Activated CD8-positive, alpha-beta memory T cell treated with anti-CD3 and anti-CD28 coated beads, Interleukin-2, amount 50 U/mL, for 1 hour (primary cell): Measurements from ENCODE around the gene TRPC3.

Experiments
- DNase-seq: peaks from one replicate; pipeline ENCODE4 v3.0.0-alpha.2; 2020; ENCODE audit errors: extremely low read depth

TRPC3 gene

DNA sequence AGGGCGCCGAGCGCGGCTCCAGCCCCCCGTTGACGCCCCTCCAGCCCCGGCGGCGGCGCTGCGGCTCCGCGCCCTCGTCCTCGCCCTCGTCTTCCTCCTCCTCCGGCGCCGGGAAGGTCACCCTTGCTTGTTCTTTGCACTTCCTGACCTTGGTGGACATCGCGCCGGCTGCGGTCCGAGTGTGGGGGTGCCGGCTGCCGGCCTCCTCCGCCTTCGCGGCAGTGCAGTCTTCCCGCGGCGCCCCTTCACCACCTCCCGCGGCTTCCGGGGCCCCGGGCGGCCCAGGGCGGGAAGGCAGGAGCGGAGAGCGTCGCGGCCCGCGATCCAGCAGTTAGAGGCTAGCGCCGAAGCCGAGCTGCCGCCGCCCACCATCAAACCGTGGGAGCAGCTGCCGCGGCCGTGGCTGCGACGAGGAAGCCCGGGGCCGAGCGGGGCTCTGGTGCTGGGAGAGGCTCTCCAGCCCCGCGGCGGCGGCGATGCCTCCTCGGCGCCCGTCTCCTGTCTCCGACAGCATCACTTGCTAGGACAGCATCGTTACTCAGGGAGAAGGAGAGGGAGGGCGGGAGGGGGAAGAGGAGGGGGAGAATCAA, at the start of gene TRPC3:
TSS of gene TRPC3 (minus strand) at position 540 of the 590 bp plus-strand sequence. CDS start at position 160, 380 bp downstream.
- no peak for DNase-seq

DNA sequence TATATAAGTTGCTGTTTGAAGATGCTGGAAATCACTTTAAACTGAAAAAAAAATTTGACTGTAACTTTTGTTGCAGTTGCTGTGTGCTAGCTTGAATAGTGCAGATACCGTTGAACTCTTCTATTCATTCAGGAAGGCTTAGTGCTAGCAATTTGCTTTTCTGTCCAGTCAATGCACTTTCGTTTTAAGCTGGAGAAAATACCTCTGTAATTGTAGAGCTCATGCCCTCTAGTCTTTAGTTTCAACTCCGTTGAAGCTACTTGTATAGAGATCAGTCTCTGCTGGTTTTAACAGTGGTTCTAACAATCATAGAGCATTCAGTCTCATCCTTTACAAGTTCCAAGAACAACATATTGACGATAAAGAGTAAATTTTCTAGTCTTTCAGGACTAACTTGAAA, 49.0 kb upstream of the TRPC3 start:
- no peak for DNase-seq

DNA sequence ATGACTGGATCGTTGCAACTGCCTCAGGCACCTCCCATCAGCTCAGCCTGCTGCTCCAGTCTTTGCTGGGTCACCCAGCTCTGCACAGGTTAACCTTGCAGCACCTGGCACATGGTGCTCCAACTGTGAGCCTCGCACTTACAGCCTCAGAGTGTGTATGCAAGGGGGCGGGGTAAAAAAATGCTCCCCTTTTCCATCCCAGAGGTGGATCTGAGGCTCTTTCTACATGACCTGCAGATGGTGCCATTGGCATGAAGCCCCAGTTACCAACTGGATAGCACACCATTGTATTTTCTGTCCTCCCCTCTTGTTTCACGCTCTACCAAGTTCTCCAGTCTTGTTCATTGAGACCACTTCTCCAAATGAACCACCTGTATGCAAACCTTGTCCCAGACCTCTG, 46.2 kb upstream of the TRPC3 start:
- no peak for DNase-seq

DNA sequence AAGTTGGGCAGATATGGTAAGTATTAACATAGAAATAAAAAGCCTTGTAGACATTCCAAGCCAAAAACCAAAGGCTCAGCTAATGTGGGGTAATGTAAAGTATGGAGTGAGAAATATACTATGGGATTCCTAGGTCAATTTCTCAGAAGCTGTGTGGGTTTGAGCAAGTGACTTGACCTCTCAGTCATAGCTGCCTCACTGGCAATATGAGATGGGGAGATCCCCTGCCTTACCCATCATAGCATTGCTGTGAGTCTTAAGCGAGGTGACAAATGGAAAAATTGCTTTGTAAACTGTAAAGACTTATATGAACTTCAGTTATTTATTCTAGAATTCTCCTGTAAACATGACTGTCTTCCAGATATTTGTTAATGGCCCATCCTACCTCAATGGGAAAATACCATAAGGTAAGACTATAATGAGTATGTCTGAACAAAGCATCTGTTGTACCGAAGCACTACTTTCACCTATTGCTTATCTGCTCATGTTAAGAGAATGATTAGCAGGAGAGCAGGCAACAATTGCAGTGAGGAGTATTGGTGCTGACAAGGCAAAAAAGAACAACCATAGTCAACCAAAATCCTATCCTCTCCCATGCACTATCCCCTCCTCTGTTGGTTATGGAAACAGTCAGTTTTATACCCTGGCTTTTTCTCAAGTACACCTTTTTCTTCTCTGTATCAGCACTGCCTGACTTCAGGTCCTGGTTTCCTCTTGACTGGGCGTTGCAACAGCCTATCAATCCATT, 44.1 kb upstream of the TRPC3 start:
- DNase-seq, result no peak

DNA sequence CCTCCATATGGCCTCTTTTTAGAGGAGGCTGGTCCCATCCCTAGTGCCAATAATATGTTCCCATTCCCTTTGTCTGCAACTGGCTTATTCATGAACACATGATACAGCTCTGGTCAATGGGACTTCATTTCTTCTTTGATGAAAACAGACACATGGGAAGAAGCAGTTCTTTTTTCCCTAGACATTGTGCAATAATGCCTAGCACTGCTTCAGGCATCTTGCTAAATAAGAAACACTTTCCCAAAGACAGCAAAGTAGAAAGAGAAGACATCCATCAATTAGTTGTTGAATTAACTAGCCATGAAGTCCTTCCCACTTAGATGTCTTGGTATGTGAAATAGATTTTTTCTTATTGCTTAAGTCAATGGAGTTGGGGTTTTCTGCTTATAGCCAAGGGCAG, 40.1 kb upstream of the TRPC3 start:
- no peak for DNase-seq

DNA sequence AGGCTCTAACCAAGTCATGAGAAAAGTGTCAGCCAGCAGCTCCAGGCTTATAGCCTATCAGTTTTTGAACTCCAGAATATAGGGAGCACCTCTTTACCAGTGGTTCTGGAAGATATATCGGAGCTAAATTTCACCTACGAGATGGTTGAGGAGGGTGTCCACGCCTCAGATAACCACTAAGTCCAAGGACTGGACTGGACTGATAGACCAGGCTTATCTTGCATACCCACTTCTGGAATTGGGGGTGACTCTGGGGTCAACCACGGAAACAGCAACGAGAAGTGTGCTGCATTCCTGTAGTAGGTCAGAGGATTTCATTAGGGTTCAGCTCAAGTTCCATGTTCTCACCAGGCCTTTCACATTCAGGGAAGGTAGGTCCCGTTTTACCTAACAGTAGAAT, 38.6 kb upstream of the TRPC3 start:
- no peak for DNase-seq

DNA sequence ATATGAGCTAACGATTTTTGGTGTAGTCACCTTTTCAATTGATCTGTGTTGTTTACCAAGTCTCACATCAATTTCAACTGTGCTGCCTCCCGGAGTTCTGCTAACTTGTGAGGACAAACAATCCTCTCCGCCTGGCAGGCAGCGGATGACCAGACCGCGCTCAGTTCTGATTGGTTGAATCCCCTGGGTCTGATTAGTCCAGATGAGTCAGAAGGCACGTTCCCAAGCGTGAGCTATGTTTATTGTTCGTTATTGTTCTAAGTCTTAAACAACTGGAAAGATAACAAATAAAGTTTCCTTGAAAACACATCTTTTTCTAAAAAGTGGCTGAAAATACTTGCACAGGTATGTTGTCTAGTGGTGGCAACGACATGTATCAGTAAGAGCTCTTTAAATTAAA, 37.9 kb upstream of the TRPC3 start:
- no peak for DNase-seq

DNA sequence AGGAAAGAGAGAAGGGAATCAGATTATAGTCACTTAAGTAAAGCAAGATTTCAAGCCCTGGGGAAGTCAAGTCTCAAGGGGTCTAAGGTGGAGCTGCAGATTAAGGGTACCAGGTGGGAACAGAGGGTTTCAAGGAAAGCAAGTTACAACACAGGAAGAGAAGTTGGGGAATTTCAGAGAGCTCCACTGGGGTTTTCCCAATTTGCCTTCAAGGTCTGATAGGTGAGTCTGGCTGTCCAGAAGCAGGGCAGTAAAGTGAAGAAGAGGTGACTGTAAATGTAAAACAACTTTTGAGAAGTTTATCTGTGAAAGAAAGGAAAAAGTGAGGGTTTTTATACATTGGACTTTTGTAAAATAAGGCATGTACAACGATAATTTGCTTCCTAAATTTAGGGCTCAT, 37.1 kb upstream of the TRPC3 start:
- no peak for DNase-seq

DNA sequence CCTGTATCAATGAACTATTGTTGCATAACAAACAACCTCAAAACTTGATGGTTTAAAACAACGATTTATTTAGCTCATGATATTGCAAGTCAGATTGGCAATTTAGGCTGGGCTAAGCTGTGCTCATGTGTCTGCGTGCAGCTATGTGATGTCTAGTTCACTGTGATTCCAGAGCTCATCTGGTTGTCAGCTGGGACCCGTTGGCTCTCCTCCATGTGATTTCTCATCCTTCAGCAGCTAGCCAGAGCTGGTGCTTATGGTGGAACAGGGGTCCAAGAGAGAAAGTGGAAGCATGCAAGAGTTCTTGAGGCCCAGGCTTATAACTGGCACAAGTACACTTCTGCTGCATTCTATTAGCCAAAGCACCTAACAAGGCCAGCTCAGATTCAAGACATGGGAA, 28.8 kb upstream of the TRPC3 start:
- DNase-seq, result no peak

DNA sequence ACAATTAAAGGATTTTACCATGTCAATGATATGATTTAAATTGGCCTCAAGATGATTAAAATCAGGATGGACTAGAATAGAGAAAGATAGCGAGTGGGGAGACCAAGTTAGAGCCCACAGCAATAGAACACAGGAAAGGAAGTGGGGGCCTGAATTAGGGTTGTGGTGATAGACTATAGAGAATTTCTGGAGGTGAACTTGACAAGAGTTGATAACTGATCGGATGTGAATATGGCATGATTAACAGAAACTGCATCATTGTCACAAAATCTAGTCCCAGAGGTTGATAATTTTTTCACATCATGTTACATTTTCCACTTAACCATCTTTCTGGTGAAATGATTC, 26.3 kb upstream of the TRPC3 start:
- no peak for DNase-seq

DNA sequence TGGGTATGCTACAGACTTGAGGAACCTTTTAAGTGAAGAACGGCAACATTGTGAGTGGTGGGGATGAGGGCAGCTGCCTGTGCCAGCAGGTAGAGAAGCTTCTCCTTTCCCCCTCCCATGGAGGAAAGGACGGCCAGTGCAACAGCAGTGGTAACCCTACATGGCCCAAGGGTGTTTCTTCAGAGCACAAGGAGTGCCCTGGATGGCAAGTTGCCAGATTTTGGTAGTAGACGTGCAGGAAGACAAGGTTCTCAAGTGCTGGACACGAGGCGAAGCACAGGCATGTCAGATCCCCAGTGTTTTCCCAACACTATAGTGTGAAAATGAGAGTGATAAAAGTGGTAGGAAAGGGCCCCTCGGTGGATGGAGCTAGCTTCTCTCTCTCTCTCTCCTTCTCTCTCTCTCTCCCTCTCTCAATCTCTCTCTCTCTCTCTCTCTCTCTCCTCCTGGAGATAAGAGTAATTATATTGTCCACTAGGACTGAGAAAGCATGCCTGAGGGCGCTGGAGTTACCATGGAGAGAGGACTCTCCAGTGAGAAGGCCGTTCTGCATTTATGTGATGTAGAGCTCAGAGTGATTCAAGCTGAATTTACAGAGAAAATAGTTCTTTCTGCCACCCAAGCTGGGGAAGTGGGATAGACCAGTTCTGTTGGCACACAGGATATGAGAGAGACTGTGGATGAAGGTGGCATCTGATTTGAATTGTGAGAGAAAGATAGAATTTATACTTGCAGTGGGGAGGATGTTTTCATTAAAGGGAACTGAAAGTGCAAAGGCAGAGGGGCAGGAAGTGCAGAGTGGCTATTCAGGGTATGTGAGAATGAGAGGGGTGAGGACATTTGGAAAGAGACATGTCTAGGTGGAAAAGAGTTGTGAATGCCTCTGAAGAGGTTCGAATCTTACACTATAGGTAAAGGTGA, 25.7 kb upstream of the TRPC3 start:
- no peak for DNase-seq

DNA sequence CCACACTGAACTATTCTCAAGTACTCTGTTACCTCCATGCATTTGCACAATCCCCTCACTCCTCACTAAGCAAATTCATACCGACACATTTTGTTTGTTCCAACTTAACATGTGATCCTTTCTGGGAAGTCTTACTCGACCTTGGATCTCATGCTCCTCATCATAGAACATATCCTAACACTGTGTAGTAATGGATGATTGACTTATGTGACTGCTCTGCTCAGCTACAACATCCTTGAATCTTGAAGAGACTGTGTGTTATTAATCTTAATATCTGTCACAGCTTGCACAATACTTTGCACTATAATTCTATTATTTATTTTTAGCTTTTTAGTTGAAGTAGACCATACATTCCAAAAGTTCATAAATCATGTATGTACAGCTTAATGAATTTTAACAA, 23.9 kb upstream of the TRPC3 start:
- no peak for DNase-seq

DNA sequence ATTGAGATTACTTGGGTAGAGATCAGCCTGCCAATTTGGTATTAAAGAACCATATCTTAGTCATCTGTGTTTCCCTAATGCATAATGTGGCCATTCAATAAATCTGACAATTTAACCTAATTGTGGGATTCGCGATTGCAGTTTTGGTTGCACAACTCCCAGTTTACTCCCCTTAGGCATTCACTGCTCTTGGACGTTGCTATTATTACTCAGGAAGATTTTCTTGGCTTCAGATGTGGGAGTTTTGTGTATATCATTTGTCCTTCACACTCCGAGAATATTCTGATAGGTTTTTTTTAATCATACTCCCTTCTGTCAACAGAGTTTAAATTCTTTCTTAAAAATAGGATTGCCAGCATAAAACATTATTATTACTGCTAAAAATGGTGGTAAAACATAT, 22.0 kb upstream of the TRPC3 start:
- no peak for DNase-seq

DNA sequence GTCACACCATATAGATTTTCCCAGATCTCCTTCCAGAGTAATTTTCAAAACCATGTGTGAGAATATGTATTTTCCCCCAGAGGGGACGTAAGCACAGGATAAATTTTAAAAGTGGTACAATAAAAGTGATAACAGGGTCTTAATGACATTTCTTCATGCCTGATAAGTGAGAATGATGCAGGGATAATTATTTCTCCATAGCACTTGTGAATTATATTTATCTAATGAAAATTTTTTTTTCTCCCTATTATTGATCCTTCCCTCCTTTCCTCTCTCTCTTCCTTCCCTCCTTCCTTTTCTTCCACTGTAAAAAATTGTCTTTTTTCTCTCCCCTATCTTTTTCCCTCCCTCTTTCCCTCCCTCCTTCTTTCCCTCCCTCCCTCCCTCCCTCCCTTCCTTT, 17.0 kb upstream of the TRPC3 start:
- no peak for DNase-seq

DNA sequence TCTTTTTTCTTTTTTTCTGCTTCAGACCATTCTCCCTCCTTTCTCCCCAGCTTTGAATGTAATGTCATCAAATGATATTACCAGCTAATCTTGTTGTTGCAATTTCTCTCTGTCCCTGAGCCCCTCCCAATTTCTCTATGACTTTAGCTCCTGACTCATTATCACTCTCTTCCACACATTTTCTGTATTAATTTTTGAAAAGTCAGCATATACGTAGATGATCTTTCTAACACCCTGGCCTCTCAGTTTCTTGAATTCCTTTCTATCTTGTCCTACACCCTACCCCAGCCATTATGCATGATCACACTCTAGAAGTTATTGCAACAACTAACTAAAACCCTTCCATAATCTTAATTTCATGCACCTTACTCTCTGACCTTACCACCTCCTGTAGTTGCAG, 13.1 kb upstream of the TRPC3 start:
- no peak for DNase-seq

DNA sequence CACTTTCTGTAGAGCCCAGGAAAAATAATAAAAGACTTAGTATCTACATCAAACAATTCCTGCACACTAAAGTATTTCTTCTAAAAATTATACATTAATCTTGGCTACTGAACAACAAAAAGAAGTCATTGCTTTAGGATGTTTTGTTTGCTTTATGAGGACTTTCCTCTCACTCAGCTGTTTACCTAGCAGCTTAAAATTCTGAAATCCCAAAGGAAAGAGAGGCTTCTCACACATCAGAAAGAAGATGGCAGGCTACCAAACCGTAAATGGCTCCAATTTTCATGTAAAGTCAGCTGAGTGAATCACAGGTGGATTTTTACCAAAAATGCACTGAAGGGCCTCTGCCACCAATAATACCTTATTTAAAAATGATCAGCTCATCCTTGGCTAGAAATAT, 9.0 kb upstream of the TRPC3 start:
- DNase-seq, result no peak

DNA sequence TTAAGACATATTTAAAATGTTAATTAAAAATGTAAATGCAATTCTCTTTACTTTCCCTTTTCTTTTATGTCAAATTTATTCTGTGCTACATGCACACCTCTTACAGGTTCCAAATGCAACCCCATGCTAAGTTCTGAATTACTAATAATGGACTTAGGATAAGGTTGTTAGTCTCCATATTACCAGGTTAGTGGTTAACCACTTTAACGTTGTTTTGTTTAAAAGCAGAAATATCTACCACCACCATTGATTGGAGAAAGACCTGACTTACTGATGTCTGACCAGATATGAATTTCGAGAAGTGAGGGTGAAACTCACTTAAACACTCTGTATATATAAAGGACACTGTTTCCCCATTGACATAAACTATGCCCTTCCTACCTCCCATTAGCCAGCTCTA, 6.9 kb upstream of the TRPC3 start:
- no peak for DNase-seq

DNA sequence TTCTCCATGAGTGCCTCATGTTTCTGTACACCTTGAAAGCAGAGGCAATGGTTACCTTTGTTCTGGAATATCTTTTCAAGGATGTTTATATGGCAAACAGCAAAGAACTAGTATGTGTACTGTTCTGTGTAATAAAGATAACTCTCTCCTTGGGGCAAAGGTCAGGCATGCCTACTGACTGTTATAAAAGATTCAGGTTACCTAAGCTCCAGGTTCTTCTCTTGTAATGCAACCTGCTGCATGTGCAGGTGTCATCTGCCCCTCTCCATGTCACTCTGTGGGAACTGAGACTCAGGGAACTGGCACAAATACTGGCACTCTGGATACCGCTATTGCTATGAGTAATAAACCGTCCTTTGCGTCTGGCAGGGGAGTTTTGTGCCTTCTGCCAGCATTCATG, 5.4 kb upstream of the TRPC3 start:
- DNase-seq, result no peak

DNA sequence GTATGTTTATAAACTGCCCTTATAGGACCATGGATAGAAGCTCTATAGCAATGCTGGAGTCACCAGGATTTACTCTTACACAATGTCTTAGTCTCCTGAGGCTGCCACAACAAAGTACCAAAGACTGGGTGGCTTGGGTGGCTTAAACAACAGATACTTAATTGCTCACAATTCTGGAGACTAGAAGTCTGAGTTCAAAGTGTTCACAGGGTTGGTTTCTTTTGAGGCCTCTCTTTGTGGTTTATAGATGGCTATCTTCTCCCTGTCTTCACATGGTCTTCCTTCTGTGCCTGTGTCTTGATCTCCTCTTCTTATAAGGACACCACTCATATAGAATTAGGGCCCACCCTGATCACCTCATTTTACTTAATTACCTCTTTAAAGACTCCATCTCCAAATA, 2.0 kb upstream of the TRPC3 start:
- no peak for DNase-seq

DNA sequence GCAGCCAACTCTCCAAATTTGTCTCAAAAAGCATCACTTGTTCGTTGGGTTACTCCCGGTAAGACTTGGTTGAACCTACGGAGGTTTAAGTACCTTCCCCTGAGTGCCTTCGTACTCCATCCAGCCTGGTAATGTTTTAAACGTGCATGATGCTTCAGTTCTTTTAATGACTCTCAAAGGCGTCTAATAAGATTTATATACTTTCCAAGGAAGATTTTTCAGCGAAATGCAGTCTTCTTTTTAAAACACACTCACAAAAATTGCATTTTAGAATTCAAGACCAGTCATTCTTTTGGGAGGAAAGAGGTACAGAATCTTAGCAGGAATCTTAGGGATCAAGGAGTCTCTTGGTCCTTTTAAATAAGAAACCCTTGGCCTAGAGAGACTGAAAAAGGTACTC, 430 bp upstream of the TRPC3 start:
- DNase-seq, result no peak

DNA sequence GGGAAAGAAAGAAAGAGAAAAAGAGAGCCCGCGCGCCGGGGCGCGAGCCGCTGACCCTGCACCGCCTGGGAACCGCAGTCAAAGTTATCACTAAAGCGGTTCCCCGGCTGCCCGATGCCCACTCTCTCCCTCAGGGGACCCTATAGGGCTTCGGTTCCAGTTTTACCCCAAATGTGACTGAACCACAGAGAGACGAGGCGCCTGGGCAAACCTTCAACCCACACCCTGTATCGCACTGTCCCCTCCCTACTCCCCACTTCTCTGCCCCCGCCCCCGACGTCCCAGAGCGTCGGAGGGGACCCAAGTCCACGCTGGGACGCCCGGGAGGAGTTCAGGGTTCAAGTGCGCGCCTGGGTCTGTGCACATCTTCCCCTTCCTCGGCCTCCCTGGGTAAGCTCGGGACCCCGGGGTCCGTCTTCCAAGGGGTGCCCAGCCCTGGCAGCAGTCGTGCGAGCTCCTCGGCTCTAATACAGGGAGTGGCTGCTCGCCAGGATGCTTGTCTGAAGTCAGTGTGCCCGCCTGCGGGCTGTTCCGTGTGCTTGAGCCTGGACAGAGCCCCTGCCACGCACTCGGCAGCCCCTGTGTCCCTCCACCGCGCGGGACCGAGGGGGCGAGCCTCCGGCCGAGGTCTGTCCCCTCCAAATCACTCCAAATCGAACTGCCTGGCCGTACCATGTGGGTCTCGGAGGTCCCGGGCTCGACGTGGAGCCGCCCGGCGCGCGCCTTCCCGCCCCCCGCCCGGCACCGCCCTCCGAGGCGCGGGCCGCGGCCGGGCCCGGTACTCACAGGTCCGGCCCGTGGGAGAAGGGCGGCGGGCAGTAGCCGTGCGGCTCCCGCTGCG, 960 bp downstream of the TRPC3 start:
- DNase-seq, result peak; percentile 8

DNA sequence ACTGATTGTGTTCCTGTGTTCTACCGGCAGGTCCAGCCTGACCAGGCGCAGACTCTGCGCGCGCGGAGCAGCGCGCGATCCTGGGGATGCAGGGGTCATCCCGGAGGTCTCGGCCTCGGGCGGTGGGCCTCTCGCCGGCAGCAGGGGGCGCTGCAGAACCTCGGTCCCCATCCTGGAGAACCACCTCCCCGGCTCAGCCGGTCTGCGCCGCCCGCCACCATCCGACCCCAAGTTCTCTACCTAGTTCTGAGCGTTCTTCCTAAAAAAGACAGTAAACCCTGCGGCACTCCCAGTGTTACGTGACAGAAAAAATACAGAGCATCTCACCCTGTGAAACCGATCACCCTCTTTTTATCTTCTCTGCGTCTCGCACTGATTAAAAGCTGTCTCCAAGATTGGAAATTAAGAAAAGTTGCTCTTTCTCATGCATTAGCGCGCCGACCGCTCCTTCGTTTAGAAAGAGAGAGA, 1.6 kb downstream of the TRPC3 start:
- peak; percentile 49 for DNase-seq
